ENCODE data around the gene ANG. TPM values are rescaled to one million over a fixed set of nuclear protein-coding genes. Genes with fewer than 3 reads are reported as not detected.

Gene ANG
- total and polyA plus RNA-seq, 2 donors (not counting 1 experiment from before 2014, with no cell fraction given), result 1.7 to 2.0 TPM

- Mint-ChIP-seq H3K4me3 (peak overlapping the region; percentile 2), H3K27ac (peak overlapping the region; percentile 59), H3K27me3 (no peaks in the 10 kb centered on the region), H3K4me1 (peaks cover 46% of the 10 kb centered on the region), H3K9me3 (ENCODE audit: insufficient read depth) (no peaks in the 10 kb centered on the region)
- Histone ChIP-seq H3K27ac (ENCODE audit: low read length in 2 of 2) (no peak overlapping the region), H3K4me2 (replicated peaks; ENCODE audit: low read depth, low read length, poor library complexity, severe bottlenecking) (no peak overlapping the region), H3K4me1 (ENCODE audit: control insufficient read depth in 2 of 2, insufficient read depth in 2 of 2, low read length in 2 of 2) (peaks cover 36 to 39% of the 10 kb centered on the region in 2 donors), H3K79me2 (ENCODE audit: control insufficient read depth, insufficient read depth, low read length) (peaks cover 6% of the 10 kb centered on the region), H3K36me3 (replicated peaks in 1 of 2; ENCODE audit: control extremely low read depth in 1 of 2, control insufficient read depth in 1 of 2, extremely low read depth in 1 of 2, insufficient read depth in 2 of 2, low read length in 1 of 2) (no peaks in the 10 kb centered on the region), H4K20me1 (ENCODE audit: control insufficient read depth, insufficient read depth, low read length, poor library complexity, severe bottlenecking) (no peaks in the 10 kb centered on the region), H3K9ac (ENCODE audit: low read length) (no peak overlapping the region), H3K27me3 (replicated peaks in 1 of 4; ENCODE audit: control extremely low read depth in 1 of 4, control insufficient read depth in 3 of 4, insufficient read depth in 4 of 4, low read length in 3 of 4) (no peaks in the 10 kb centered on the region), H3K4me3 (ENCODE audit: control extremely low read depth in 1 of 5, extremely low read depth in 1 of 5, insufficient read depth in 1 of 5, low read depth in 2 of 5, low read length in 4 of 5) (no peak overlapping the region), H2AFZ (ENCODE audit: insufficient read depth, low read depth, low read length, poor library complexity, severe bottlenecking) (no peak overlapping the region), H3K9me3 (ENCODE audit: control extremely low read depth in 1 of 3, control insufficient read depth in 2 of 3, insufficient read depth in 1 of 3, low read length in 2 of 3) (peaks cover 0 to 4% (median 0%) of the 10 kb centered on the region in 3 donors)
- WGBS (ENCODE audit: insufficient coverage), result 100% methylated on average over 3 of the region's 4 CpGs
- ATAC-seq (ENCODE audit: low read depth) (peak; percentile 28), DNase-seq (no peak)
- intact Hi-C loops (cut with micrococcal nuclease), result no loop called here
- ChIA-PET POLR2A (no interaction called here), CTCF (interaction anchor here (1.2 to 8.4 kb wide), 4 partner anchors 9 to 299 kb away, joined by 3 to 104 read pairs (median 4); partner anchors contain the start of gene RNASE4)
- TF ChIP-seq CTCF (IDR thresholded peaks at IDR 0.05) (no peak), EZH2 (IDR thresholded peaks at IDR 0.05; ENCODE audit: borderline replicate concordance, insufficient read depth, low read depth, low read length, poor library complexity, severe bottlenecking) (no peak)
Measured at GRCh38 chr14:20671597-20672283, 16.8 kb upstream of the ANG start.

GRCh38 chr14:20675669-20676068, 12.9 kb upstream of the ANG start:
- ChIA-PET POLR2A (no interaction called here), CTCF (interaction anchor here (0.9 to 2.8 kb wide), 4 partner anchors 10 to 295 kb away, joined by 3 to 17 read pairs (median 5); no protein-coding TSS in a partner anchor)
- Mint-ChIP-seq H3K4me1 (peaks cover 28% of the 10 kb centered on the region), H3K27ac (no peak overlapping the region), H3K27me3 (no peaks in the 10 kb centered on the region), H3K9me3 (ENCODE audit: insufficient read depth) (no peaks in the 10 kb centered on the region), H3K4me3 (no peak overlapping the region)
- Histone ChIP-seq H3K9ac (ENCODE audit: low read length) (no peak overlapping the region), H3K36me3 (replicated peaks in 1 of 2; ENCODE audit: control extremely low read depth in 1 of 2, control insufficient read depth in 1 of 2, extremely low read depth in 1 of 2, insufficient read depth in 2 of 2, low read length in 1 of 2) (no peaks in the 10 kb centered on the region), H4K20me1 (ENCODE audit: control insufficient read depth, insufficient read depth, low read length, poor library complexity, severe bottlenecking) (no peaks in the 10 kb centered on the region), H3K9me3 (ENCODE audit: control extremely low read depth in 1 of 3, control insufficient read depth in 2 of 3, insufficient read depth in 1 of 3, low read length in 2 of 3) (no peaks in the 10 kb centered on the region), H2AFZ (ENCODE audit: insufficient read depth, low read depth, low read length, poor library complexity, severe bottlenecking) (no peak overlapping the region), H3K4me1 (ENCODE audit: control insufficient read depth in 2 of 2, insufficient read depth in 2 of 2, low read length in 2 of 2) (peaks cover 24 to 27% of the 10 kb centered on the region in 2 donors), H3K27ac (ENCODE audit: low read length in 2 of 2) (no peak overlapping the region), H3K4me2 (replicated peaks; ENCODE audit: low read depth, low read length, poor library complexity, severe bottlenecking) (no peak overlapping the region), H3K4me3 (ENCODE audit: control extremely low read depth in 1 of 5, extremely low read depth in 1 of 5, insufficient read depth in 1 of 5, low read depth in 2 of 5, low read length in 4 of 5) (no peak overlapping the region), H3K79me2 (ENCODE audit: control insufficient read depth, insufficient read depth, low read length) (peaks cover 6% of the 10 kb centered on the region), H3K27me3 (replicated peaks in 1 of 4; ENCODE audit: control extremely low read depth in 1 of 4, control insufficient read depth in 3 of 4, insufficient read depth in 4 of 4, low read length in 3 of 4) (no peaks in the 10 kb centered on the region)
- 100% methylated on average over 1 of the region's 2 CpGs for WGBS (ENCODE audit: insufficient coverage)
- DNase-seq (no peak), ATAC-seq (ENCODE audit: low read depth) (no peak)
- TF ChIP-seq EZH2 (IDR thresholded peaks at IDR 0.05; ENCODE audit: borderline replicate concordance, insufficient read depth, low read depth, low read length, poor library complexity, severe bottlenecking), result no peak
- no peak for TF ChIP-seq CTCF (IDR thresholded peaks at IDR 0.05)
- intact Hi-C loops (cut with micrococcal nuclease), result no loop called here

Data from B cell (primary cell).